HG02970 (cell line): ENCODE results near the gene RPS5.
"Not testable (repeated sequence)": the region's sequence is repeated elsewhere in the genome, so short reads cannot be mapped to it uniquely, and the experiment has no call there.

ENCODE experiments used
- ATAC-seq: cut with Tn5 transposase; IDR thresholded peaks from one replicate; pipeline ENCODE4 v1.9.1; 2021; ENCODE audit warnings: mild to moderate bottlenecking, moderate library complexity, moderate number of reproducible peaks; ENCODE audit not compliant: unreplicated experiment, low FRiP score

Gene RPS5

GRCh38 chr19:58400916-58401839 lies 14.1 kb downstream of the RPS5 start:
- peak; percentile 98 for ATAC-seq

- no peak for ATAC-seq
Measured at GRCh38 chr19:58401840-58402421, 14.9 kb downstream of the RPS5 start.

- ATAC-seq: not testable (repeated sequence)
Measured at GRCh38 chr19:58403920-58404478, 16.9 kb downstream of the RPS5 start.

- no peak for ATAC-seq
Measured at GRCh38 chr19:58406818-58407657, 20.0 kb downstream of the RPS5 start.

GRCh38 chr19:58407658-58408151 lies 20.6 kb downstream of the RPS5 start:
- no peak for ATAC-seq

GRCh38 chr19:58408152-58409009 lies 21.3 kb downstream of the RPS5 start, which contains the start of gene ZNF584:
TSS of gene ZNF584 (plus strand) at chr19:58408649. CDS start at chr19:58409148, 499 bp downstream.
- peak; percentile 93 for ATAC-seq

GRCh38 chr19:58409010-58409790 lies 22.1 kb downstream of the RPS5 start:
- ATAC-seq: no peak

- no peak for ATAC-seq
Measured at GRCh38 chr19:58416604-58417003, 29.5 kb downstream of the RPS5 start.

GRCh38 chr19:58417071-58417470 lies 30.0 kb downstream of the RPS5 start:
- no peak for ATAC-seq

GRCh38 chr19:58428617-58429016 lies 41.5 kb downstream of the RPS5 start:
- ATAC-seq: no peak

GRCh38 chr19:58429745-58430144 lies 42.7 kb downstream of the RPS5 start:
- no peak for ATAC-seq

- no peak for ATAC-seq
Measured at GRCh38 chr19:58434217-58434616, 47.1 kb downstream of the RPS5 start.

- ATAC-seq: peak; percentile 97
Measured at GRCh38 chr19:58439576-58440554, 52.8 kb downstream of the RPS5 start, which contains the start of gene ZNF132. TSS of gene ZNF132 (minus strand) at chr19:58440153. CDS start at chr19:58439821, 332 bp downstream.

- no peak for ATAC-seq
Measured at GRCh38 chr19:58440556-58440955, 53.5 kb downstream of the RPS5 start.

- ATAC-seq: not testable (repeated sequence)
Measured at GRCh38 chr19:58442986-58443385, 55.9 kb downstream of the RPS5 start.
